ENCODE measurements around the gene KRT35.

GRCh38 chr17:41511116-41511515 is 30.2 kb upstream of the KRT35 start:
- TF ChIP-seq POLR2A (IDR thresholded peaks at IDR 0.05; ENCODE audit: low read depth, low read length) (no peak), TAF1 (IDR thresholded peaks at IDR 0.05; ENCODE audit: borderline replicate concordance, low read depth, low read length) (no peak)

Data from GM12892 (cell line).